Activated B cell treated with CpG ODN at 0.5 μM for 24 hours (primary cell): ENCODE results near the gene GJB2. TPM values are rescaled to one million over a fixed set of nuclear protein-coding genes. Genes with fewer than 3 reads are reported as not detected.

ENCODE experiments used
- ATAC-seq: fragments of 200-7000 bp; cut with Tn5 transposase; one replicate; pipeline ENCODE4 v1.10.0; 2021; ENCODE audit warnings: low read depth, mild to moderate bottlenecking, moderate library complexity
- CTCF ChIA-PET: fragments of 350-600 bp; sonication (Branson Sonifier 250); formaldehyde crosslinking; loops from one replicate; lab custom pipeline; 2021; ENCODE audit warnings: antibody characterized with exemption; lab: Charles Lee
- POLR2A ChIA-PET: fragments of 350-600 bp; sonication (Branson Sonifier 250); formaldehyde crosslinking; loops from one replicate; lab custom pipeline; 2021; ENCODE audit warnings: antibody characterized with exemption; lab: Charles Lee
- DNase-seq: peaks from one replicate; pipeline ENCODE4 v3.0.0; 2022
- H3K27ac Mint-ChIP-seq: one replicate; pipeline ENCODE4 v1.8.0; 2020; ENCODE audit warnings: mixed read lengths
- H3K27me3 Mint-ChIP-seq: one replicate; pipeline ENCODE4 v1.8.0; 2021; ENCODE audit warnings: mixed read lengths
- H3K36me3 Mint-ChIP-seq: one replicate; pipeline ENCODE4 v1.8.0; 2021; ENCODE audit warnings: low read depth, mixed read lengths
- H3K4me1 Mint-ChIP-seq: one replicate; pipeline ENCODE4 v1.8.0; 2021; ENCODE audit warnings: mixed read lengths
- H3K4me3 Mint-ChIP-seq: one replicate; pipeline ENCODE4 v1.8.0; 2020; ENCODE audit warnings: mild to moderate bottlenecking, mixed read lengths
- H3K9me3 Mint-ChIP-seq: one replicate; pipeline ENCODE4 v1.8.0; 2020; ENCODE audit warnings: mixed read lengths
- CTCF ChIP-seq: fragments of 200-600 bp; IDR thresholded peaks from one replicate; pipeline ENCODE4 v1.8.0; 2022; ENCODE audit warnings: antibody characterized with exemption, mild to moderate bottlenecking
- intact Hi-C: fragments of 100-400 bp; cut with micrococcal nuclease; formaldehyde crosslinking; loops from one replicate; pipeline ENCODE4 v1.15.1; 2024
- total RNA-seq: library from RNA; stranded (reverse); gene quantifications from 2 replicates; pipeline ENCODE4 v1.2.3, GENCODE V29; 2022

GJB2 gene
- total RNA-seq, 1 donor from 2014 or later, result not detected

GRCh38 chr13:20219577-20219976, 26.8 kb upstream of the GJB2 start:
- no peaks in the 10 kb centered on the region for H3K4me1 Mint-ChIP-seq
- CTCF ChIA-PET, result no interaction called here
- no peak overlapping the region for H3K27ac Mint-ChIP-seq
- ATAC-seq, result no peak
- no peak for TF ChIP-seq CTCF
- no peaks in the 10 kb centered on the region for H3K36me3 Mint-ChIP-seq
- POLR2A ChIA-PET, result no interaction called here
- no peaks in the 10 kb centered on the region for H3K9me3 Mint-ChIP-seq
- H3K27me3 Mint-ChIP-seq, result peaks cover 6% of the 10 kb centered on the region
- no peak for DNase-seq
- intact Hi-C loops, result no loop called here
- H3K4me3 Mint-ChIP-seq, result no peak overlapping the region

GRCh38 chr13:20217168-20217567, 24.4 kb upstream of the GJB2 start:
- ChIA-PET CTCF (no interaction called here), POLR2A (no interaction called here)
- Mint-ChIP-seq H3K27ac (no peak overlapping the region), H3K4me1 (no peaks in the 10 kb centered on the region), H3K36me3 (no peaks in the 10 kb centered on the region), H3K27me3 (peaks cover 5% of the 10 kb centered on the region), H3K4me3 (no peak overlapping the region), H3K9me3 (peaks cover 11% of the 10 kb centered on the region)
- DNase-seq, result no peak
- intact Hi-C loops, result no loop called here
- TF ChIP-seq CTCF, result no peak
- no peak for ATAC-seq

- TF ChIP-seq CTCF, result no peak
- peaks cover 16% of the 10 kb centered on the region for H3K27me3 Mint-ChIP-seq
- peaks cover 11% of the 10 kb centered on the region for H3K9me3 Mint-ChIP-seq
- POLR2A ChIA-PET, result no interaction called here
- CTCF ChIA-PET, result no interaction called here
- H3K4me1 Mint-ChIP-seq, result no peaks in the 10 kb centered on the region
- H3K36me3 Mint-ChIP-seq, result no peaks in the 10 kb centered on the region
- DNase-seq, result no peak
- no peak overlapping the region for H3K4me3 Mint-ChIP-seq
- ATAC-seq, result no peak
- no peak overlapping the region for H3K27ac Mint-ChIP-seq
- intact Hi-C loops, result no loop called here
These were observed 17.2 kb upstream of the GJB2 start for GRCh38 chr13:20209948-20210347.

GRCh38 chr13:20206698-20207235, 14.0 kb upstream of the GJB2 start:
- H3K27me3 Mint-ChIP-seq, result peaks cover 20% of the 10 kb centered on the region
- peaks cover under 1% of the 10 kb centered on the region for H3K9me3 Mint-ChIP-seq
- ATAC-seq (no peak), DNase-seq (no peak)
- ChIA-PET POLR2A (no interaction called here), CTCF (no interaction called here)
- H3K4me1 Mint-ChIP-seq, result no peaks in the 10 kb centered on the region
- intact Hi-C loops, result no loop called here
- no peaks in the 10 kb centered on the region for H3K36me3 Mint-ChIP-seq
- H3K27ac Mint-ChIP-seq, result no peak overlapping the region
- H3K4me3 Mint-ChIP-seq, result no peak overlapping the region
- TF ChIP-seq CTCF, result no peak

- no peaks in the 10 kb centered on the region for H3K36me3 Mint-ChIP-seq
- CTCF ChIA-PET, result no interaction called here
- intact Hi-C loops, result no loop called here
- POLR2A ChIA-PET, result no interaction called here
- DNase-seq (no peak), ATAC-seq (no peak)
- H3K27ac Mint-ChIP-seq, result no peak overlapping the region
- no peak overlapping the region for H3K4me3 Mint-ChIP-seq
- H3K9me3 Mint-ChIP-seq, result peaks cover 3% of the 10 kb centered on the region
- H3K27me3 Mint-ChIP-seq, result peaks cover 23% of the 10 kb centered on the region
- TF ChIP-seq CTCF, result no peak
- H3K4me1 Mint-ChIP-seq, result no peaks in the 10 kb centered on the region
These were observed 13.4 kb upstream of the GJB2 start for GRCh38 chr13:20206065-20206697.
